Vagina (tissue), 2 donors: ENCODE results near the gene SMAD6.

Source experiments
- CTCF ChIP-seq, 3 experiments: fragments of 450-650 bp in 2 of 3; fragments of 200-600 bp in 1 of 3; sonication (generic) in 1 of 3; IDR thresholded peaks; one replicate each; pipeline ENCODE4 v1.5.1; 2017 to 2019; ENCODE audit warnings: antibody characterized with exemption in 3 of 3, mild to moderate bottlenecking in 2 of 3, moderate library complexity in 2 of 3
- POLR2A ChIP-seq, 2 donors: fragments of 450-650 bp; IDR thresholded peaks; one replicate each; pipeline ENCODE4 v1.6.1; 2017; ENCODE audit warnings: antibody characterized with exemption in 2 of 2, mild to moderate bottlenecking in 2 of 2, moderate library complexity in 2 of 2
- POLR2AphosphoS5 ChIP-seq, 2 donors: sonication (generic); formaldehyde crosslinking; IDR thresholded peaks; one replicate each; pipeline ENCODE4 v1.9.0; 2017; ENCODE audit warnings: antibody characterized with exemption in 2 of 2, mild to moderate bottlenecking in 2 of 2, low read depth in 1 of 2; ENCODE audit not compliant: insufficient read depth in 1 of 2

GRCh38 chr15:66725464-66725785 is 23.4 kb downstream of the SMAD6 start:
- TF ChIP-seq POLR2A (IDR thresholded peaks at IDR 0.05) (no peak), CTCF (IDR thresholded peaks at IDR 0.05) (no peak), POLR2AphosphoS5 (IDR thresholded peaks at IDR 0.05; ENCODE audit: insufficient read depth in 1 of 2, low read depth in 1 of 2) (no peak)
